ENCODE data around the gene TMEM184A. TPM values are rescaled to one million over a fixed set of nuclear protein-coding genes. Genes with fewer than 3 reads are reported as not detected.
A peak's percentile ranks its signal among the peaks of the same experiment; 100 is the strongest.

The TMEM184A gene
- polyA plus RNA-seq, 2 donors: 80.2 to 187 TPM

- WGBS, 2 donors: 66 to 74% methylated on average over 31 to 34 of the region's 34 CpGs
- Histone ChIP-seq H3K4me3 (ENCODE audit: low read depth in 1 of 2, low read length in 2 of 2) (peak overlapping the region; percentile 19 to 55), H3K36me3 (ENCODE audit: control insufficient read depth in 2 of 2, insufficient read depth in 2 of 2, low read length in 1 of 2) (no peaks in the 10 kb centered on the region), H3K4me1 (ENCODE audit: control insufficient read depth in 2 of 2, insufficient read depth in 2 of 2, low read length in 1 of 2) (peaks cover 4 to 26% of the 10 kb centered on the region in 2 donors), H3K27me3 (ENCODE audit: control insufficient read depth in 1 of 2, insufficient read depth in 2 of 2, low read length in 2 of 2) (no peaks in the 10 kb centered on the region), H3K27ac (ENCODE audit: low read depth in 2 of 2, low read length in 1 of 2) (peak overlapping the region; percentile 70 to 96), H3K9me3 (ENCODE audit: control insufficient read depth in 2 of 2, insufficient read depth in 1 of 2, low read depth in 1 of 2, low read length in 1 of 2) (no peaks in the 10 kb centered on the region)
These were observed 5.3 kb upstream of the TMEM184A start for GRCh38 chr7:1561036-1561940.

GRCh38 chr7:1560620-1561031 lies 4.6 kb upstream of the TMEM184A start:
- Histone ChIP-seq H3K27ac (ENCODE audit: low read depth in 2 of 2, low read length in 1 of 2) (peak overlapping the region; percentile 96), H3K36me3 (ENCODE audit: control insufficient read depth in 2 of 2, insufficient read depth in 2 of 2, low read length in 1 of 2) (no peaks in the 10 kb centered on the region), H3K9me3 (ENCODE audit: control insufficient read depth in 2 of 2, insufficient read depth in 1 of 2, low read depth in 1 of 2, low read length in 1 of 2) (no peaks in the 10 kb centered on the region), H3K4me1 (ENCODE audit: control insufficient read depth in 2 of 2, insufficient read depth in 2 of 2, low read length in 1 of 2) (peaks cover 5 to 32% of the 10 kb centered on the region in 2 donors), H3K27me3 (ENCODE audit: control insufficient read depth in 1 of 2, insufficient read depth in 2 of 2, low read length in 2 of 2) (no peaks in the 10 kb centered on the region), H3K4me3 (ENCODE audit: low read depth in 1 of 2, low read length in 2 of 2) (peak overlapping the region; percentile 54 to 55)
- 48 to 65% methylated on average over 12 to 13 of the region's 13 CpGs for WGBS, 2 donors

- Histone ChIP-seq H3K4me1 (ENCODE audit: control insufficient read depth in 2 of 2, insufficient read depth in 2 of 2, low read length in 1 of 2) (peaks cover 8 to 31% of the 10 kb centered on the region in 2 donors), H3K27me3 (ENCODE audit: control insufficient read depth in 1 of 2, insufficient read depth in 2 of 2, low read length in 2 of 2) (no peaks in the 10 kb centered on the region), H3K9me3 (ENCODE audit: control insufficient read depth in 2 of 2, insufficient read depth in 1 of 2, low read depth in 1 of 2, low read length in 1 of 2) (no peaks in the 10 kb centered on the region), H3K4me3 (ENCODE audit: low read depth in 1 of 2, low read length in 2 of 2) (peak overlapping the region; percentile 54 to 55), H3K36me3 (ENCODE audit: control insufficient read depth in 2 of 2, insufficient read depth in 2 of 2, low read length in 1 of 2) (peaks cover 0 to 3% of the 10 kb centered on the region in 2 donors), H3K27ac (ENCODE audit: low read depth in 2 of 2, low read length in 1 of 2) (peak overlapping the region; percentile 96)
- WGBS, 2 donors: 53 to 63% methylated on average over 26 to 28 of the region's 28 CpGs
These were observed 3.9 kb upstream of the TMEM184A start for GRCh38 chr7:1559626-1560590.

GRCh38 chr7:1558841-1559625 lies 3.0 kb upstream of the TMEM184A start:
- 57 to 75% methylated on average over 24 to 32 of the region's 32 CpGs for WGBS, 2 donors
- Histone ChIP-seq H3K27me3 (ENCODE audit: control insufficient read depth in 1 of 2, insufficient read depth in 2 of 2, low read length in 2 of 2) (no peaks in the 10 kb centered on the region), H3K27ac (ENCODE audit: low read depth in 2 of 2, low read length in 1 of 2) (peak overlapping the region; percentile 96), H3K4me1 (ENCODE audit: control insufficient read depth in 2 of 2, insufficient read depth in 2 of 2, low read length in 1 of 2) (peaks cover 8 to 30% of the 10 kb centered on the region in 2 donors), H3K36me3 (ENCODE audit: control insufficient read depth in 2 of 2, insufficient read depth in 2 of 2, low read length in 1 of 2) (peaks cover 0 to 8% of the 10 kb centered on the region in 2 donors), H3K9me3 (ENCODE audit: control insufficient read depth in 2 of 2, insufficient read depth in 1 of 2, low read depth in 1 of 2, low read length in 1 of 2) (no peaks in the 10 kb centered on the region), H3K4me3 (ENCODE audit: low read depth in 1 of 2, low read length in 2 of 2) (peak overlapping the region; percentile 54 to 55)

DNA sequence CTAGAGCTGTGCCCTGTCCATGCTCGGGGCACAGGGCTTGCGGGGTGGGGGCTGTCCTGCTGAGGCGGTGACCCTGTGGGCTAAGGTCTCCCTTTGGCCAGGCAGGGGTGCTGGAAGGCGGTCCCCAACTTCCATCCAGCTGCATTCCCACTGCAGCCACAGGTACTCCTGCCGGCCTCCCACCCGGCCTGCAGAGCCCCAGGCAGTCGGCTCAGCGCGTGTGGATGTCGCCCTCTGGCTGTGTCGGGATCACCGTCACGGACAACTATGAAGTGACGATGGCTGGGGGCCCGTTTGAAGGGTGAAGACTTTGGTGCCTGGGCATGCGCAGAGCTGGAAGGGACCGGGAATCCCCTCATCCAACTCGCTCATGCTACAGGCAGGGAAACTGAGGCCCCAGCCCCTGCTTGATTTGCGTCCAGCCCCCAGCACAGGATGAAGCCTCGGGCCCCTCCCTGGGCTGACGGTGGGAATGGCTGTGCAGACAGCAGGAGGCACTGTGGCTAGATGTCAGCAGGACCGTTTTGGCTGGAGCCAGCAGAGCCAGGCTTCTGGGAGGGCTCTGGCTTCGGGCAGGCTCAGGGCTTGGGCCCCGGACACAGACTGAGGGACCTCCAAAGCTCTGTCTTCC lies 2.3 kb upstream of the TMEM184A start:
- Histone ChIP-seq H3K9me3 (ENCODE audit: control insufficient read depth in 2 of 2, insufficient read depth in 1 of 2, low read depth in 1 of 2, low read length in 1 of 2) (no peaks in the 10 kb centered on the region), H3K27me3 (ENCODE audit: control insufficient read depth in 1 of 2, insufficient read depth in 2 of 2, low read length in 2 of 2) (no peaks in the 10 kb centered on the region), H3K4me1 (ENCODE audit: control insufficient read depth in 2 of 2, insufficient read depth in 2 of 2, low read length in 1 of 2) (peaks cover 8 to 27% of the 10 kb centered on the region in 2 donors), H3K4me3 (ENCODE audit: low read depth in 1 of 2, low read length in 2 of 2) (peak overlapping the region; percentile 32 to 34), H3K27ac (ENCODE audit: low read depth in 2 of 2, low read length in 1 of 2) (peak overlapping the region; percentile 73 to 96), H3K36me3 (ENCODE audit: control insufficient read depth in 2 of 2, insufficient read depth in 2 of 2, low read length in 1 of 2) (peaks cover 0 to 15% of the 10 kb centered on the region in 2 donors)
- WGBS, 2 donors: 53% methylated on average over 24 of the region's 24 CpGs

GRCh38 chr7:1557771-1558170 lies 1.8 kb upstream of the TMEM184A start:
- 90 to 93% methylated on average over 10 of the region's 10 CpGs for WGBS, 2 donors
- H3K27ac ChIP-seq (ENCODE audit: low read depth in 2 of 2, low read length in 1 of 2): peak overlapping the region; percentile 37 to 96

DNA sequence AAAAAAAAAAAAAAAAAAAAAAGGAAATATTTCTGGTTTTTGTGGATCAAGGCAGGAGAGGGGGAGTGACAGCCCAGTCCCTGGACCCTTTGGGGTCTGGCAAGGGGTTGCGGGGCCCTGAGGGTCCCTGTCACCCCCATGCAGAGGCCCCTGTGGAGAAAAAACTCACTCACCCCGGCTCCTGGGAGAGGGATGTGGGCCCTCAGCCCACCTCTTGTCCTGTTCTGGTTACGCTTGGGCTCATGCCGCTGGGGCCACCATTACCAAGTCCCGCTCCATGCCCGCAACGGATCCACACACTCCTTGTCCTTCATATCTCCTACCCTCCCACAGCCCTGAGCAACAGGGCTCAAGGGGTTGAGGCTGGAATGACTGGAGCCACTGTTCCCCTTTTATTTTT lies 1.0 kb upstream of the TMEM184A start:
- WGBS, 2 donors: 95 to 96% methylated on average over 7 of the region's 7 CpGs
- Histone ChIP-seq H3K36me3 (ENCODE audit: control insufficient read depth in 2 of 2, insufficient read depth in 2 of 2, low read length in 1 of 2) (peaks cover 0 to 20% of the 10 kb centered on the region in 2 donors), H3K9me3 (ENCODE audit: control insufficient read depth in 2 of 2, insufficient read depth in 1 of 2, low read depth in 1 of 2, low read length in 1 of 2) (no peaks in the 10 kb centered on the region), H3K27ac (ENCODE audit: low read depth in 2 of 2, low read length in 1 of 2) (peak overlapping the region; percentile 4 to 79), H3K27me3 (ENCODE audit: control insufficient read depth in 1 of 2, insufficient read depth in 2 of 2, low read length in 2 of 2) (no peaks in the 10 kb centered on the region), H3K4me3 (ENCODE audit: low read depth in 1 of 2, low read length in 2 of 2) (no peak overlapping the region), H3K4me1 (ENCODE audit: control insufficient read depth in 2 of 2, insufficient read depth in 2 of 2, low read length in 1 of 2) (peaks cover 8 to 27% of the 10 kb centered on the region in 2 donors)

More at GRCh38 chr7:1557771-1558170, 1.8 kb upstream of the TMEM184A start:
- Histone ChIP-seq H3K27me3 (ENCODE audit: control insufficient read depth in 1 of 2, insufficient read depth in 2 of 2, low read length in 2 of 2) (no peaks in the 10 kb centered on the region), H3K4me3 (ENCODE audit: low read depth in 1 of 2, low read length in 2 of 2) (peak overlapping the region; percentile 32 to 34), H3K4me1 (ENCODE audit: control insufficient read depth in 2 of 2, insufficient read depth in 2 of 2, low read length in 1 of 2) (peaks cover 8 to 27% of the 10 kb centered on the region in 2 donors), H3K9me3 (ENCODE audit: control insufficient read depth in 2 of 2, insufficient read depth in 1 of 2, low read depth in 1 of 2, low read length in 1 of 2) (no peaks in the 10 kb centered on the region), H3K36me3 (ENCODE audit: control insufficient read depth in 2 of 2, insufficient read depth in 2 of 2, low read length in 1 of 2) (peaks cover 0 to 16% of the 10 kb centered on the region in 2 donors)

GRCh38 chr7:1555046-1555812 lies 776 bp downstream of the TMEM184A start:
- peaks cover 4 to 21% of the 10 kb centered on the region in 2 donors for H3K4me1 ChIP-seq (ENCODE audit: control insufficient read depth in 2 of 2, insufficient read depth in 2 of 2, low read length in 1 of 2)
- no peaks in the 10 kb centered on the region for H3K27me3 ChIP-seq (ENCODE audit: control insufficient read depth in 1 of 2, insufficient read depth in 2 of 2, low read length in 2 of 2)
- WGBS, 2 donors: 30 to 31% methylated on average over 32 to 35 of the region's 35 CpGs
- peak overlapping the region; percentile 77 to 88 for H3K27ac ChIP-seq (ENCODE audit: low read depth in 2 of 2, low read length in 1 of 2)
- H3K9me3 ChIP-seq (ENCODE audit: control insufficient read depth in 2 of 2, insufficient read depth in 1 of 2, low read depth in 1 of 2, low read length in 1 of 2): no peaks in the 10 kb centered on the region
- H3K4me3 ChIP-seq (ENCODE audit: low read depth in 1 of 2, low read length in 2 of 2): peak overlapping the region in 1 of 2 donors; percentile 17
- peaks cover 0 to 26% of the 10 kb centered on the region in 2 donors for H3K36me3 ChIP-seq (ENCODE audit: control insufficient read depth in 2 of 2, insufficient read depth in 2 of 2, low read length in 1 of 2)

All from esophagus (tissue), 2 donors.